ENCODE data around the gene RAPGEF2. TPM values are rescaled to one million over a fixed set of nuclear protein-coding genes. Genes with fewer than 3 reads are reported as not detected.

RAPGEF2 gene
- total and polyA plus RNA-seq, 9 of the 15 experiments (the other 6 are each of a cell fraction or from before 2014, with no cell fraction given) = 3.1 to 32.6 (median 23.1) TPM

DNA sequence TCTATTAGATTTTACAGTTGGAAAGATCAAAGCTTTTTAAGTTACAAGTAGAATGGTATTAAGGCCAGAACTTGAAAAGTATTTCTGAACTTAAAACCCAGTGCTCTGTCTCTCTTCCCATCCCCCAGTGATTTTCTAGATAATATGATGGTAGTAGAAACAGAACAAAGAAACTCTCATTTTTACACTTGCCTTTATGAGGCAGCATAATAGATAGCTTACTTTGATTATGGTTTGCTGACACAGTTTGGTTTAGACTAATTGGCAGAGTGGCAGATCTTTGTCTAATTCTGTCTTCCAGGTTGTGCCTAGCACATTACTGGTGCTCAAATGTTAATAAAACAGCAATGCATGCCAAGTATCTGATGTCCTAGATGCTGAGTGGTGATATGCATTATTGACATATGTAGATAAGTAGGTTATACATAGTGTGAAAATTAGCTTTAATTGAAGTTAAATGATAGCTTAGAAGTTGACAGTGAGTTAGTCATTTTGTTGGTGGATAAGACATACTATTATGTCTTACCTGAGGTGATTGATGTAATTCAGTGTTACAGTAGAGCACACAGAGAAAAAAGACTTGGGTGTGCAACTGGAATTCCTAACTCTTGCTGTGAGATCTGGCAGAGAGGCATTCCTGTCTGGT is 4.3 kb upstream of the RAPGEF2 start:
- DNase-seq (ENCODE audit: extremely low read depth in 1 of 4, low spot score in 3 of 4) (no peak), FAIRE-seq (no peak), ATAC-seq (no peak)
- Histone ChIP-seq H3K4me3 (no peak overlapping the region), H3K9me3 (replicated peaks; ENCODE audit: control insufficient read depth, insufficient read depth, low read depth, low read length) (no peaks in the 10 kb centered on the region), H3K4me2 (ENCODE audit: insufficient read depth, low read length) (no peak overlapping the region), H3K79me2 (ENCODE audit: control insufficient read depth, insufficient read depth, low read length) (peaks cover 3% of the 10 kb centered on the region), H3K4me1 (replicated peaks in 1 of 2; ENCODE audit: control insufficient read depth in 2 of 2, insufficient read depth in 2 of 2, low read length in 2 of 2) (peaks cover 9 to 14% of the 10 kb centered on the region in 2 experiments; a peak in 4 of 5 replicates), H3K9ac (ENCODE audit: insufficient read depth in 1 of 2, low read depth in 2 of 2, low read length in 2 of 2) (no peak overlapping the region), H3K36me3 (ENCODE audit: control insufficient read depth, insufficient read depth, low read length) (no peaks in the 10 kb centered on the region), H2AFZ (ENCODE audit: low read depth, low read length) (no peak overlapping the region), H3K27ac (ENCODE audit: extremely low read depth, low read depth, low read length) (no peak overlapping the region), H3K27me3 (ENCODE audit: control insufficient read depth in 2 of 2, insufficient read depth in 2 of 2, low read length in 2 of 2) (no peaks in the 10 kb centered on the region), H3K9me1 (ENCODE audit: control insufficient read depth, insufficient read depth, low read length) (no peaks in the 10 kb centered on the region), H4K20me1 (replicated peaks; ENCODE audit: control insufficient read depth, insufficient read depth, low read length) (no peaks in the 10 kb centered on the region)
- CTCF ChIA-PET (ENCODE audit: low intra/inter-chr PET ratio) = no interaction called here
- intact Hi-C loops (cut with micrococcal nuclease) = no loop called here
- BruUV-seq (replicated peaks) = no TSS peak
- in situ Hi-C loops (cut with MboI) = no loop called here
- POLR2A ChIA-PET = interaction anchor here (0.6 kb wide), 1 partner anchor 110 kb away, joined by 3 read pairs; no protein-coding TSS in a partner anchor
- no peak for TF ChIP-seq ZNF507 (tag; conservative IDR thresholded peaks at IDR 0.05)
- TF ChIP-seq ELF2 (CRISPR knock-in tag; IDR thresholded peaks at IDR 0.05) = no peak
- no peak for TF ChIP-seq ZBTB26 (CRISPR knock-in tag; IDR thresholded peaks at IDR 0.05)
- no peak for TF ChIP-seq ID3 (CRISPR knock-in tag; IDR thresholded peaks at IDR 0.05)
- TF ChIP-seq ID3 (tag; IDR thresholded peaks at IDR 0.05) = no peak
- TF ChIP-seq TAL1 (IDR thresholded peaks at IDR 0.05) = no peak
- no peak for TF ChIP-seq ZNF143 (CRISPR knock-in tag; IDR thresholded peaks at IDR 0.05)
- TF ChIP-seq SMARCE1 (IDR thresholded peaks at IDR 0.05) = no peak
- TF ChIP-seq, protein P1, sequence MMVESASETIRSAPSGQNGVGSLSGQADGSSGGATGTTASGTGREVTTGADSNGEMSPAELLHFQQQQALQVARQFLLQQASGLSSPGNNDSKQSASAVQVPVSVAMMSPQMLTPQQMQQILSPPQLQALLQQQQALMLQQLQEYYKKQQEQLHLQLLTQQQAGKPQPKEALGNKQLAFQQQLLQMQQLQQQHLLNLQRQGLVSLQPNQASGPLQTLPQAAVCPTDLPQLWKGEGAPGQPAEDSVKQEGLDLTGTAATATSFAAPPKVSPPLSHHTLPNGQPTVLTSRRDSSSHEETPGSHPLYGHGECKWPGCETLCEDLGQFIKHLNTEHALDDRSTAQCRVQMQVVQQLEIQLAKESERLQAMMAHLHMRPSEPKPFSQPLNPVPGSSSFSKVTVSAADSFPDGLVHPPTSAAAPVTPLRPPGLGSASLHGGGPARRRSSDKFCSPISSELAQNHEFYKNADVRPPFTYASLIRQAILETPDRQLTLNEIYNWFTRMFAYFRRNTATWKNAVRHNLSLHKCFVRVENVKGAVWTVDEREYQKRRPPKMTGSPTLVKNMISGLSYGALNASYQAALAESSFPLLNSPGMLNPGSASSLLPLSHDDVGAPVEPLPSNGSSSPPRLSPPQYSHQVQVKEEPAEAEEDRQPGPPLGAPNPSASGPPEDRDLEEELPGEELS (CRISPR knock-in tag; IDR thresholded peaks at IDR 0.05; ENCODE audit: borderline replicate concordance) = no peak
- no peak for TF ChIP-seq NELFE (IDR thresholded peaks at IDR 0.05; ENCODE audit: insufficient read depth, insufficient read length)
- TF ChIP-seq U2AF1 (optimal IDR thresholded peaks at IDR 0.05; ENCODE audit: low read depth, low read length) = no peak
- TF ChIP-seq, protein P2, sequence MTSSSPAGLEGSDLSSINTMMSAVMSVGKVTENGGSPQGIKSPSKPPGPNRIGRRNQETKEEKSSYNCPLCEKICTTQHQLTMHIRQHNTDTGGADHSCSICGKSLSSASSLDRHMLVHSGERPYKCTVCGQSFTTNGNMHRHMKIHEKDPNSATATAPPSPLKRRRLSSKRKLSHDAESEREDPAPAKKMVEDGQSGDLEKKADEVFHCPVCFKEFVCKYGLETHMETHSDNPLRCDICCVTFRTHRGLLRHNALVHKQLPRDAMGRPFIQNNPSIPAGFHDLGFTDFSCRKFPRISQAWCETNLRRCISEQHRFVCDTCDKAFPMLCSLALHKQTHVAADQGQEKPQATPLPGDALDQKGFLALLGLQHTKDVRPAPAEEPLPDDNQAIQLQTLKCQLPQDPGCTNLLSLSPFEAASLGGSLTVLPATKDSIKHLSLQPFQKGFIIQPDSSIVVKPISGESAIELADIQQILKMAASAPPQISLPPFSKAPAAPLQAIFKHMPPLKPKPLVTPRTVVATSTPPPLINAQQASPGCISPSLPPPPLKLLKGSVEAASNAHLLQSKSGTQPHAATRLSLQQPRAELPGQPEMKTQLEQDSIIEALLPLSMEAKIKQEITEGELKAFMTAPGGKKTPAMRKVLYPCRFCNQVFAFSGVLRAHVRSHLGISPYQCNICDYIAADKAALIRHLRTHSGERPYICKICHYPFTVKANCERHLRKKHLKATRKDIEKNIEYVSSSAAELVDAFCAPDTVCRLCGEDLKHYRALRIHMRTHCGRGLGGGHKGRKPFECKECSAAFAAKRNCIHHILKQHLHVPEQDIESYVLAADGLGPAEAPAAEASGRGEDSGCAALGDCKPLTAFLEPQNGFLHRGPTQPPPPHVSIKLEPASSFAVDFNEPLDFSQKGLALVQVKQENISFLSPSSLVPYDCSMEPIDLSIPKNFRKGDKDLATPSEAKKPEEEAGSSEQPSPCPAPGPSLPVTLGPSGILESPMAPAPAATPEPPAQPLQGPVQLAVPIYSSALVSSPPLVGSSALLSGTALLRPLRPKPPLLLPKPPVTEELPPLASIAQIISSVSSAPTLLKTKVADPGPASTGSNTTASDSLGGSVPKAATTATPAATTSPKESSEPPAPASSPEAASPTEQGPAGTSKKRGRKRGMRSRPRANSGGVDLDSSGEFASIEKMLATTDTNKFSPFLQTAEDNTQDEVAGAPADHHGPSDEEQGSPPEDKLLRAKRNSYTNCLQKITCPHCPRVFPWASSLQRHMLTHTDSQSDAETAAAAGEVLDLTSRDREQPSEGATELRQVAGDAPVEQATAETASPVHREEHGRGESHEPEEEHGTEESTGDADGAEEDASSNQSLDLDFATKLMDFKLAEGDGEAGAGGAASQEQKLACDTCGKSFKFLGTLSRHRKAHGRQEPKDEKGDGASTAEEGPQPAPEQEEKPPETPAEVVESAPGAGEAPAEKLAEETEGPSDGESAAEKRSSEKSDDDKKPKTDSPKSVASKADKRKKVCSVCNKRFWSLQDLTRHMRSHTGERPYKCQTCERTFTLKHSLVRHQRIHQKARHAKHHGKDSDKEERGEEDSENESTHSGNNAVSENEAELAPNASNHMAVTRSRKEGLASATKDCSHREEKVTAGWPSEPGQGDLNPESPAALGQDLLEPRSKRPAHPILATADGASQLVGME (CRISPR knock-in tag; IDR thresholded peaks at IDR 0.05) = no peak
